Heart left ventricle (tissue), 16 donors: ENCODE results near the gene CLEC6A. TPM values are rescaled to one million over a fixed set of nuclear protein-coding genes. Genes with fewer than 3 reads are reported as not detected.

Source experiments
- ATAC-seq, 4 donors: fragments of 200-7000 bp; cut with Tn5 transposase; one replicate each; pipeline ENCODE4 v1.9.1; 2020 to 2022; ENCODE audit warnings: moderate library complexity in 4 of 4, mild to moderate bottlenecking in 3 of 4, moderate number of reproducible peaks in 1 of 4
- DNase-seq, 5 donors: peaks; one replicate each; pipeline ENCODE4 v3.0.0-alpha.2; 2020
- H3K27ac ChIP-seq, 12 donors: fragments of 200-600 bp; sonication (generic) in 4 of 12; one replicate each; pipeline versions ENCODE4 v1.5.0 to v1.8.0; 2016 to 2022; ENCODE audit warnings: mild to moderate bottlenecking in 2 of 12
- H3K27me3 ChIP-seq, 9 donors: fragments of 200-600 bp; sonication (generic) in 2 of 9; one replicate each; pipeline versions ENCODE4 v1.5.1 to v1.8.0; 2016 to 2022; ENCODE audit warnings: mild to moderate bottlenecking in 3 of 9
- H3K36me3 ChIP-seq, 9 donors: fragments of 200-600 bp; sonication (generic) in 2 of 9; one replicate each; pipeline versions ENCODE4 v1.5.0 to v1.8.0; 2018 to 2022; ENCODE audit warnings: mild to moderate bottlenecking in 2 of 9
- H3K4me1 ChIP-seq, 12 donors: fragments of 200-600 bp; sonication (generic) in 4 of 12; one replicate each; pipeline versions ENCODE4 v1.5.0 to v1.8.0; 2016 to 2022; ENCODE audit warnings: mild to moderate bottlenecking in 3 of 12
- H3K4me3 ChIP-seq, 12 donors: fragments of 200-600 bp; sonication (generic) in 4 of 12; one replicate each; pipeline versions ENCODE4 v1.5.0 to v1.8.0; 2017 to 2022; ENCODE audit warnings: mild to moderate bottlenecking in 9 of 12, moderate library complexity in 4 of 12
- H3K9me3 ChIP-seq, 12 donors: fragments of 200-600 bp; sonication (generic) in 4 of 12; one replicate each; pipeline versions ENCODE4 v1.5.0 to v1.8.0; 2016 to 2022; ENCODE audit warnings: mild to moderate bottlenecking in 1 of 12
- POLR2A ChIP-seq, 2 donors: fragments of 450-650 bp; IDR thresholded peaks; one replicate each; pipeline ENCODE4 v1.6.1; 2017; ENCODE audit warnings: antibody characterized with exemption in 2 of 2, mild to moderate bottlenecking in 2 of 2, moderate library complexity in 2 of 2
- WGBS, 4 donors: extraction: QIAGEN DNeasy Blood & Tissue Kit in 2 of 4; methylation state at CpG; one replicate each; pipeline versions ENCODE4 v1.1.5 to v1.1.7; 2013 to 2018; 5-methylcytosine and 5-hydroxymethylcytosine counted together
- intact Hi-C, 10 donors: fragments of 100-400 bp; cut with DNase I; formaldehyde crosslinking; loops; one replicate each; pipeline versions ENCODE4 v1.11.1 to v1.14.2; 2022
- polyA plus RNA-seq, 2 donors: library from polyadenylated mRNA; stranded (reverse); fragments of 200-250 nt; gene quantifications; one replicate each; pipeline ENCODE4 v1.2.3, GENCODE V29; 2013
- total RNA-seq, 9 donors: library from RNA; depleted of rRNA in 2 of 9; stranded (reverse); fragments of >200 nt in 2 of 9; fragmentation: NEBNext Ultra II Directional in 3 of 9; extraction: Animal tissue kit (Norgen Biotek cat#: 25700) in 3 of 9; gene quantifications; one replicate each; pipeline versions ENCODE4 v1.1.0 to v1.2.4, GENCODE V29; 2016 to 2023
- TF ChIP-seq, protein P1 (sequence below), 12 donors: fragments of 200-600 bp; sonication (generic) in 4 of 12; IDR thresholded peaks; one replicate each; pipeline versions ENCODE4 v1.5.0 to v1.8.0; 2018 to 2022; ENCODE audit warnings: antibody characterized with exemption in 12 of 12, mild to moderate bottlenecking in 5 of 12
- donor health status: ischemic (EF 13 %, LVEDD 7.1; RV severe dilation, severe dysfunction).
- donor health status: healthy with polysubstance abuse.
- donor health status: DM: no; HTN: yes; CAD: no.
- donor health status: DM: no; HTN: no; CAD: no.
- donor health status: ischemic (EF 25% LVEDD 6.9; RV normal size, moderate dysfunction).
- donor health status: ischemic (EF 25% LVEDD 5.7; RV mildly dilated, moderate dysfunction).
- donor health status: healthy.
- donor health status: DM: yes; HTN: yes; CAD: no.
- donor health status: ischemic (EF 35%, LVEDD 5.7; RV mildly dilated, moderate dysfunction).
- donor health status: nonischemic (EF 11% LVEDD 7.7; RV severe dilation, severe dysfunction).
- donor health status: DM: yes; HTN: yes; CAD: no.
- donor health status: PGD.
- donor health status: ischemic (EF 29% LVEDD 5.4; RV normal size, mild dysfunction).
- donor health status: nonischemic (EF 23%, LVEDD 6.1; RV moderate dilation, normal function).

The CLEC6A gene
- total and polyA plus RNA-seq, 11 donors = not detected

DNA sequence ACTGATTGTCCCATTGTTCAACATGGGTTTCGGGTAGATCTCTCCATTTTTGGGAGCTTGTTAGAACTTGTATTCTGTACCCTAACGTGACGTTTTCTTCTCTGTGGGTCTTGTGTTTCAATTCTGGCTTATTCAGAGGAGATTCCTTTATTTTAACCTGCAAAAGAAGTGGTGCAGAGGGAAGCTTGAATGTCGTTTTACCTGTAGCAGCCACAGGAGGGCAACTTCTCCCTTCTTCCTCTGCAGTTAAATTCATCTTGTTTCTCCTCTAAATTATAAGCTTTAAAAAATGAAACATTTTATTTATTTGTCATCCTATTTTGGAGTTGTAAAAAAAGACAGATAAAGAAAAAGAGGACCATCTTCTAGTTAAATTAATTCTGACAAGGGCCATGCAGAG, 43.9 kb downstream of the CLEC6A start:
- H3K9me3 ChIP-seq = no peaks in the 10 kb centered on the region
- intact Hi-C loops = no loop called here
- no peaks in the 10 kb centered on the region for H3K36me3 ChIP-seq
- no peak overlapping the region for H3K27ac ChIP-seq
- no peak for DNase-seq
- no peak for TF ChIP-seq POLR2A (IDR thresholded peaks at IDR 0.05)
- TF ChIP-seq, protein P1, sequence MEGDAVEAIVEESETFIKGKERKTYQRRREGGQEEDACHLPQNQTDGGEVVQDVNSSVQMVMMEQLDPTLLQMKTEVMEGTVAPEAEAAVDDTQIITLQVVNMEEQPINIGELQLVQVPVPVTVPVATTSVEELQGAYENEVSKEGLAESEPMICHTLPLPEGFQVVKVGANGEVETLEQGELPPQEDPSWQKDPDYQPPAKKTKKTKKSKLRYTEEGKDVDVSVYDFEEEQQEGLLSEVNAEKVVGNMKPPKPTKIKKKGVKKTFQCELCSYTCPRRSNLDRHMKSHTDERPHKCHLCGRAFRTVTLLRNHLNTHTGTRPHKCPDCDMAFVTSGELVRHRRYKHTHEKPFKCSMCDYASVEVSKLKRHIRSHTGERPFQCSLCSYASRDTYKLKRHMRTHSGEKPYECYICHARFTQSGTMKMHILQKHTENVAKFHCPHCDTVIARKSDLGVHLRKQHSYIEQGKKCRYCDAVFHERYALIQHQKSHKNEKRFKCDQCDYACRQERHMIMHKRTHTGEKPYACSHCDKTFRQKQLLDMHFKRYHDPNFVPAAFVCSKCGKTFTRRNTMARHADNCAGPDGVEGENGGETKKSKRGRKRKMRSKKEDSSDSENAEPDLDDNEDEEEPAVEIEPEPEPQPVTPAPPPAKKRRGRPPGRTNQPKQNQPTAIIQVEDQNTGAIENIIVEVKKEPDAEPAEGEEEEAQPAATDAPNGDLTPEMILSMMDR (IDR thresholded peaks at IDR 0.05) = no peak
- no peak overlapping the region for H3K4me3 ChIP-seq
- no peaks in the 10 kb centered on the region for H3K4me1 ChIP-seq
- peaks cover 0 to 11% (median 0%) of the 10 kb centered on the region in 9 donors for H3K27me3 ChIP-seq
- WGBS, 4 donors = 31 to 49% (median 40%) methylated on average over 4 of the region's 4 CpGs
- no peak for ATAC-seq

DNA sequence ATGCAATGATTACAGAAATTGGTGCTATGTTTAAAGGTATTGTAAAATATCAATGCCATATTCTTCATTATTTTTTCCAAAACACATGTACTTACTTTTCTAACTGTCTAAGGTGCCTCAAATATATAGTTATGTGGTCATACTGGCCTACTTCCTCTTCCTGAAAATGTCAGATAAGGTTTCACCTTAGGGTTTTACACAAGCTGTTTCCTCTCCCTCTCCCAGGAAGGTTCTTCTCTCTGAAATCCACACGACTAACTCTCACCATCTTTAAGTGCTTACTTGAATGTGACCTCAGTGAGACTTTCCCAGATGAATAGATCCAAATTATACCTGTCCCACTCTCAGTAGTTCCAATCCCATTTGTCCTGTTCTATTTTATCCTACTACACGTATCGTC, 46.0 kb downstream of the CLEC6A start:
- 63 to 68% (median 66%) methylated on average over 3 of the region's 3 CpGs for WGBS, 4 donors
- no peaks in the 10 kb centered on the region for H3K36me3 ChIP-seq
- no peak overlapping the region for H3K27ac ChIP-seq
- H3K27me3 ChIP-seq = peaks cover 0 to 5% (median 0%) of the 10 kb centered on the region in 9 donors
- H3K4me1 ChIP-seq = no peaks in the 10 kb centered on the region
- no peaks in the 10 kb centered on the region for H3K9me3 ChIP-seq
- H3K4me3 ChIP-seq = no peak overlapping the region
- no peak for TF ChIP-seq POLR2A (IDR thresholded peaks at IDR 0.05)
- TF ChIP-seq, protein P1 (IDR thresholded peaks at IDR 0.05) = no peak
- ATAC-seq (no peak), DNase-seq (no peak)
- intact Hi-C loops = no loop called here

DNA sequence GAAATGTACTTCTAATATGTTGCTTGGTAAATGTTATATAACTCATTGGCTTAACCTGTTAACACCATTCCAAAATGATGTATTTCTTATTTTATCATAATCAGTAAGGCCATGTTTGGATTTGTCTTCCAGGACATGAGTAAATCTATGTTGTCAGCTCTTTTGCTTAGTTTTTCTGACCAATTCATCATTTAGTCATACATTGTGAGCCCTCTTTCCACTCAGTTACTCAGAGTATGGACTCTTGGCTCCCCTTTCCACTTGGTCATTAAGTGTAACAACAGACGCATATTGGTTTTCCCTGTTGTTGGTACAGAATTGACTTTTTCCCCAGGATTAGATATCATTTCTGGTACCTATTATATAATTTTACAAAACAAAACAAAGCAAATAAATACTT, 48.6 kb downstream of the CLEC6A start:
- Histone ChIP-seq H3K36me3 (no peaks in the 10 kb centered on the region), H3K4me1 (no peaks in the 10 kb centered on the region), H3K9me3 (no peaks in the 10 kb centered on the region), H3K27me3 (peaks cover 0 to 4% (median 0%) of the 10 kb centered on the region in 9 donors), H3K27ac (no peak overlapping the region), H3K4me3 (no peak overlapping the region)
- TF ChIP-seq POLR2A (IDR thresholded peaks at IDR 0.05) = no peak
- TF ChIP-seq, protein P1 (IDR thresholded peaks at IDR 0.05) = no peak
- no peak for DNase-seq
- intact Hi-C loops = no loop called here
- WGBS, 4 donors = 85 to 93% (median 90%) methylated on average over 1 of the region's 1 CpG
- no peak for ATAC-seq

DNA sequence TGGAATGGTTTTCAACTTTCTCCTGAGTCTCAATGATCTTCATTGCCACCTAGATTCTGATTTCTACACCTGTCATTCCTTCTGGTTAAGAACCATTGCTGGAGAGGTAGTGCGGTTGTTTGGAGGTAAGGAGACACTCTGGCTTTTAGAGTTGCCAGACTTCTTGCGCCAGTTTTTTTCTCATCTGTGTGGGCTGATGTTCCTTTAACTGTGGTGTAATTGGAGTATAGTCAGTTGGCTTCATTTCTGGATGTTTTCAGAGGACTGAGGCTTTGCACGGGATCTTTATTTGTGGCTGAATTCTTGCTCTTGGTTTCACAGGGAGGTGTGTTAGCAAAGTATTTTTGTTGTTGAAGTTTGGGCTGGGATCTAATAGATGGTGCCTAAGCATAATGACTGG, 51.8 kb downstream of the CLEC6A start:
- no peaks in the 10 kb centered on the region for H3K9me3 ChIP-seq
- H3K4me3 ChIP-seq = no peak overlapping the region
- H3K27me3 ChIP-seq = peaks cover 0 to 11% (median 0%) of the 10 kb centered on the region in 9 donors
- 83 to 88% (median 85%) methylated on average over 3 of the region's 3 CpGs for WGBS, 4 donors
- no peaks in the 10 kb centered on the region for H3K4me1 ChIP-seq
- no peak overlapping the region for H3K27ac ChIP-seq
- DNase-seq (no peak), ATAC-seq (no peak)
- H3K36me3 ChIP-seq = no peaks in the 10 kb centered on the region
- intact Hi-C loops = no loop called here
- TF ChIP-seq POLR2A (IDR thresholded peaks at IDR 0.05) = no peak
- TF ChIP-seq, protein P1 (IDR thresholded peaks at IDR 0.05) = no peak
